Head of caudate nucleus (tissue), 42 donors: ENCODE results near the gene CPA4.

Source experiments
- DNase-seq, 42 donors: peaks; one replicate each; pipeline versions ENCODE4 v3.0.0 to v3.0.0-alpha.2; 2020 to 2021; ENCODE audit warnings: mixed read lengths in 7 of 42
- intact Hi-C: fragments of 100-400 bp; cut with DNase I; formaldehyde crosslinking; loops from one replicate; pipeline ENCODE4 v1.15.0; 2022

Gene CPA4

GRCh38 chr7:130353196-130353595 lies 60.2 kb downstream of the CPA4 start:
- intact Hi-C loops: no loop called here
- DNase-seq: peak in 1 of 42 donors; percentile 36

DNA sequence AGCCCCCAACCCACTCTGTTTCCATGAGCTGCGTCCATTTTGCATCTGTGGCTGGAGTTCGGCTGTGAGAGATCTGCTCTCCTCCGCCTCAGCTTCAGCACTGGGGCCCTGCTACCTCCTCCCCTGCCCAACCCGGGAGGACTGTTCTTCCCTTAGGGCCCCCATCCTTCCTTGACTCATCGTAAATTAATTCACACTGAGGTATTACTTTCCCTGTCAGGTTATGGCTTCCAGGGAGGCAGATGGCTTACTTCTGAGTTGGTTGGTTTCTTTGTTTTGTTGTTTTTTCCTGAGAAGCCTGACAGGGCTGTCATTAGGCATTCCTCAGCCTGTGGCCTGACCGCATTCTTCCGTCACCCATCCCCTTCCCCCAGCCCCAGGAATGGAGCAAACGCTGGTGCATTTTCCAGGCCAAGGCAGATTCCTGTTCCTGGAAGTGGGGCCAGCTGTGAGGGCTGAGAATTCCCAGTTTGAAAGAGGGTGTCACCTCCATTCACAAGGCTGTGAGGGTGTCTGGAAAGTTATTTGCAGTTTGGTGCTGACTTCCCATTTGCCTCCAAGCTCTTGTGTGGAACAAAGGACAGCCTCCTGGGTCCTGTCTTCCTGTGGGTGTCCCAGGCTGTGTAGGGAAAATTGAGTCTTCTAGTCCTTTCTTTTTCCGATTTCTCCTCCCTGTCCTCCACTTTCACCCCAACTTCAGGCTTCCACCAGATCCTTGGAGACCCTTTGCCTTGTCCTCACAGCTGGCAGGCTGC lies 63.3 kb downstream of the CPA4 start:
- intact Hi-C loops: no loop called here
- DNase-seq: peak in 5 of 42 donors; percentile 13 to 50 (median 26)

GRCh38 chr7:130356876-130357611 lies 64.1 kb downstream of the CPA4 start:
- intact Hi-C loops: no loop called here
- peak; percentile 34 to 88 (median 60) for DNase-seq

- DNase-seq: peak in 2 of 42 donors; percentile 9 to 13
- intact Hi-C loops: no loop called here
Measured at GRCh38 chr7:130358471-130358870, 65.5 kb downstream of the CPA4 start.

GRCh38 chr7:130359276-130359857 lies 66.4 kb downstream of the CPA4 start:
- peak in 1 of 42 donors; percentile 10 for DNase-seq
- intact Hi-C loops: no loop called here

GRCh38 chr7:130360518-130360917 lies 67.6 kb downstream of the CPA4 start:
- no peak for DNase-seq
- intact Hi-C loops: no loop called here

GRCh38 chr7:130361681-130362080 lies 68.7 kb downstream of the CPA4 start:
- intact Hi-C loops: no loop called here
- no peak for DNase-seq

DNA sequence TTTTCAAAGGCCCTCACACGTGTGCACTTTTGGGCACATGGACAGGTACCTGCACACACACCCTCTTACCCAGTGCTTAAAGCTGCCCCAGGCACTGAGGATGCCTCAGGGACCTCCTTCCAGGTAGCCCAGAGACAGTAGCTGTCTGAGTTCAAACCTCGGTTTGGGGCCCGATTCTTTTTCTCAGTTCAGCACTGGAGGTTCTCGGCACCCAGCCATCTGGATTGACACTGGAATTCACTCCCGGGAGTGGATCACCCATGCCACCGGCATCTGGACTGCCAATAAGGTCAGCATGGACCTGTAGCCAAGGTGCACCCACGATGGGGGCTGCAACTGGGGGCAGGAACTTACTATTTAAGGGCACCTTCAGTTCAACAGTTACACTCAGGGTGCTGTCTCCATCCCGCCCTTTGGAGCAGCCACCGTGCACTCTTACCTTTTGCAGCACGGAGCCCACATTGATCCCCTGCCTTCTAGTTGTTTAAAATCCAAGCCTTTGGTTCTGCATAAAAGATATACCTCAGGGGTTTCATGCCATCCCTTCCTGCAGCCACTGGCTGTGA lies 69.4 kb downstream of the CPA4 start:
- intact Hi-C loops: no loop called here
- no peak for DNase-seq

- DNase-seq: no peak
- intact Hi-C loops: no loop called here
Measured at GRCh38 chr7:130363026-130363847, 70.3 kb downstream of the CPA4 start.

DNA sequence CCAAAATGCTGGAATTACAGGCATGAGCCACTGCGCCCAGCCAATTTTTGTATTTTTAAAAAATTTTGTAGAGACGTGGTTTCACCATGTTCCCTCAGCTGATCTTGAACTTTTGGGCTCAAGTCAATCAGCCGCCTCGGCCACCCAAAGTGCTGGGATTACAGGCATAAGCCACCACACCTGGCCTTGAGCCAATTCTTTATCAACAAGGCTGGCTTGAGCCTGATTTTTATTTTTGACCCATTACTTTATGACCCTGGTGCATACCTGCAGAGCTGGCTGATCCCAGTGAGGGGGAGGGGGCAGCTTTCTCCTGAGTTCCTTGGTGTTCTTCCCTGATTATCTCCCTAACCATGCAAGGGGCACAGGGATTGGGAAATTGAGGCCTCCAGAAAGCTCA lies 71.5 kb downstream of the CPA4 start:
- DNase-seq: no peak
- intact Hi-C loops: no loop called here

GRCh38 chr7:130365088-130365487 lies 72.1 kb downstream of the CPA4 start:
- intact Hi-C loops: no loop called here
- no peak for DNase-seq

DNA sequence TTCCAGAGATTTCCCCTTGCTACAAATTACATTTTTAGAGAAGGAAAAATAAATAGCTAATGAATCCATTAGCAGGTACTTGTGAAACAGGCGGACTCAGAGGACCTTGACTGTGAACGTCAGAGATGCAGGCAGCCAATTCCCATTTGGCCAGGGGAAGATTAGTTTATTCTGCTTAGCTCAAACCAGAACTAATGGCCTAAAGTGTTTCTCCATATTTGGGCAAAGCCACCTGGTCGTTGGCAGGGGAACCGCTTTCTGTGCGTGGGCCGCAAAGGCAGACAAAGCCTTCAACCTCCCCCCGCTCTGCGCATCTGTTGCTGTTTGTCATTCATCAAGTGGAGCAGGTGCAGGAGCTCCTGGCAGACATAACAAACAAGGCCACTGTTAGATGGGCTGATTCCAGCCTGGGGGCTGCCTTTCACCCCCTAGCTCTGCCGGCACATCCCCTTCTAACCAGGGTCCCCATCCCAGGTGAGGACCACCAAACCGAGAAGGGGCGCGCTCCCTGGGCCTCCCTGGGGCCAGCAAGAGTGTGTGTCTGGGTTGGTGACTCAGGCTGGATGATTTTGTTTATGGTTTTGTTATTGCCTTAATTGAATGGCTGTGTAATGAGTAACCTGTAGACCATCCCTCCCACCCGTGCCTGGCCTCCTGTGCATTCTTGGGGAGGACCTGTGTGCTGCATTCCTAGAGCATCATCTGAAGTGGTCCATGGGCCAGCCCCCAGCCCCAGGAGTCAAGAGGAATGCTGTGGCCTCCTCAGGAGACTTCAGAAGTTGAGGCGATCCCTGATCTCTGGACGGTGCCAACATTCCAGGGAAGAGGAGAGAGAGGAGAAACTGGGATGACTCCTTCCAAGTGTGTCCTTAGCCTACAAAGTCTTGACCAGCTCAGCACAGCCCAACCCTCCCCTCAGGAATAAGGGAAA lies 72.8 kb downstream of the CPA4 start:
- intact Hi-C loops: no loop called here
- peak in 11 of 42 donors; percentile 11 to 57 (median 33) for DNase-seq

GRCh38 chr7:130366564-130366963 lies 73.6 kb downstream of the CPA4 start:
- intact Hi-C loops: no loop called here
- DNase-seq: no peak

GRCh38 chr7:130367088-130367755 lies 74.3 kb downstream of the CPA4 start:
- intact Hi-C loops: no loop called here

GRCh38 chr7:130367836-130368746 lies 75.1 kb downstream of the CPA4 start:
- intact Hi-C loops: no loop called here
- no peak for DNase-seq

More at GRCh38 chr7:130367088-130367755, 74.3 kb downstream of the CPA4 start:
- DNase-seq: no peak

DNA sequence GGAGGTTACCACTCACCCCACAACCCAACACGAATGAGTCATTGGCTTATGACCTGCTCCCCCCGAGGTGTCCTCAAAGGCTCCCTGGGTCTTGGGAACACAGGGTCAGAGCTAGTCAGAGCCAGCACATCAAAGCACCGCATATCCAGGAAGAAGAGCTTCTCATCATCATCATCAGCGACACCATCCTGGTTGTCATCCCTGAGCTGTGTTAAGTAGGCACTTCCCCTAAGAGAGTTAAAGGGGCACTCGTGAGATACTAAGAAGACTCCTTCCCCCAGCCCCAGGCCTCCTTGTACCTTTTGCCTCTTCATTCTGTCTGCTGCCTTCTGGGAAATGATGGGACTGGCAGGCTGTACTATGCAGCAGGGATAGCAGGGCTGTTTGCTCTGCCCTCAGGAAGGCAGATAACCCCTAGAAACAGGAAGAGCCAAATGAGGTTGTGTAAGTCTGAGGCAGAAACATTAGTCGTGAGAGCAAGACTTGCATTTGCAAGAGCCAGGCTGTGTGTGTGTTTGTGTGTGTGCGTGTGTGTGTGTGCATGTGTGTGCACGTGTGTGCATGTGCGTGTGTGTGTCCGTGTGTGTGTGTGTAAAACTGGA lies 76.2 kb downstream of the CPA4 start:
- intact Hi-C loops: no loop called here
- DNase-seq: no peak
